Astrocyte of the spinal cord (primary cell): ENCODE measurements around the gene ZSCAN18.

Source experiments
- DNase-seq: peaks from one replicate; pipeline ENCODE4 v3.0.0; 2011; ENCODE audit warnings: low read depth, low spot score
- H3K4me3 ChIP-seq: 2 replicates; pipeline ENCODE4 v1.5.1; 2011; ENCODE audit warnings: low read depth, mild to moderate bottlenecking, low read length, moderate library complexity
- CTCF ChIP-seq: IDR thresholded peaks from 2 replicates; pipeline ENCODE4 v1.5.1; 2012; ENCODE audit warnings: low read depth, mild to moderate bottlenecking, low read length, inconsistent platforms
- in situ Hi-C: cut with HindIII; loops from 2 replicates; pipeline ENCODE4 v1.10.0; 2017; ENCODE audit warnings: low sequenced_read_pairs

Gene ZSCAN18

GRCh38 chr19:58067240-58067912, 30.7 kb downstream of the ZSCAN18 start:
- in situ Hi-C loops, result no loop called here
- no peak for TF ChIP-seq CTCF
- no peak overlapping the region for H3K4me3 ChIP-seq
- DNase-seq, result no peak

- TF ChIP-seq CTCF, result no peak
- H3K4me3 ChIP-seq, result no peak overlapping the region
- DNase-seq, result no peak
- in situ Hi-C loops, result no loop called here
These were observed 34.3 kb downstream of the ZSCAN18 start for GRCh38 chr19:58063712-58064111.

- peak overlapping the region; percentile 52 for H3K4me3 ChIP-seq
- DNase-seq, result no peak
- TF ChIP-seq CTCF, result no peak
- in situ Hi-C loops, result no loop called here
These were observed 37.8 kb downstream of the ZSCAN18 start for GRCh38 chr19:58060231-58060630.

GRCh38 chr19:58059671-58060078, 38.4 kb downstream of the ZSCAN18 start:
- no peak for TF ChIP-seq CTCF
- no peak for DNase-seq
- H3K4me3 ChIP-seq, result peak overlapping the region; percentile 52
- in situ Hi-C loops, result no loop called here

- in situ Hi-C loops, result no loop called here
- no peak for TF ChIP-seq CTCF
- H3K4me3 ChIP-seq, result peak within 1 kb of the TSS; percentile 52
- peak; percentile 87 for DNase-seq
These were observed 38.9 kb downstream of the ZSCAN18 start, which contains the start of gene ZNF135 for GRCh38 chr19:58059003-58059670. ZNF135 (plus strand) TSS chr19:58059282; CDS start chr19:58060003, 721 bp downstream.

- TF ChIP-seq CTCF, result no peak
- in situ Hi-C loops, result no loop called here
- no peak overlapping the region for H3K4me3 ChIP-seq
- DNase-seq, result no peak
These were observed 39.6 kb downstream of the ZSCAN18 start for GRCh38 chr19:58058467-58058866.
